NCI-H524 (cell line): ENCODE results near the gene RERE.
"Not testable (repeated sequence)": the region's sequence is repeated elsewhere in the genome, so short reads cannot be mapped to it uniquely, and the experiment has no call there.

Source experiments
- DNase-seq, 2 experiments: peaks; one replicate each; lab custom pipeline; 2025; lab: John Stamatoyannopoulos, UW

RERE gene

GRCh38 chr1:8641377-8641997 lies 176.0 kb downstream of the RERE start:
- DNase-seq = peak in 1 of 2 experiments; percentile 23

GRCh38 chr1:8640950-8641349 lies 176.5 kb downstream of the RERE start:
- no peak for DNase-seq

- DNase-seq = no peak
Observed at GRCh38 chr1:8639148-8639547, 178.3 kb downstream of the RERE start.

GRCh38 chr1:8633741-8634501 lies 183.5 kb downstream of the RERE start:
- DNase-seq = no peak

- DNase-seq = no peak
Observed at GRCh38 chr1:8632102-8632501, 185.3 kb downstream of the RERE start.

GRCh38 chr1:8631163-8631562 lies 186.3 kb downstream of the RERE start:
- DNase-seq = no peak

- DNase-seq = no peak
Observed at GRCh38 chr1:8629241-8630091, 188.0 kb downstream of the RERE start.

GRCh38 chr1:8628606-8629005 lies 188.8 kb downstream of the RERE start:
- no peak for DNase-seq

- no peak for DNase-seq
Observed at GRCh38 chr1:8627728-8628127, 189.7 kb downstream of the RERE start.

GRCh38 chr1:8625981-8626898 lies 191.2 kb downstream of the RERE start:
- DNase-seq = no peak

GRCh38 chr1:8625491-8625890 lies 191.9 kb downstream of the RERE start:
- no peak for DNase-seq

- not testable (repeated sequence) for DNase-seq
Observed at GRCh38 chr1:8623651-8624192, 193.7 kb downstream of the RERE start.

GRCh38 chr1:8621785-8622348 lies 195.6 kb downstream of the RERE start:
- not testable (repeated sequence) for DNase-seq

- DNase-seq = not testable (repeated sequence)
Observed at GRCh38 chr1:8621034-8621582, 196.3 kb downstream of the RERE start.

- peak in 1 of 2 experiments; percentile 52 for DNase-seq
Observed at GRCh38 chr1:8619917-8620502, 197.4 kb downstream of the RERE start.

GRCh38 chr1:8619419-8619818 lies 198.0 kb downstream of the RERE start:
- DNase-seq = not testable (repeated sequence)

GRCh38 chr1:8616791-8617190 lies 200.6 kb downstream of the RERE start:
- DNase-seq = not testable (repeated sequence)

GRCh38 chr1:8611634-8612515 lies 205.6 kb downstream of the RERE start:
- peak in 1 of 2 experiments; percentile 6 for DNase-seq

GRCh38 chr1:8607906-8608305 lies 209.5 kb downstream of the RERE start:
- no peak for DNase-seq
